ENCODE measurements around the gene SHB.
A peak's percentile ranks its signal among the peaks of the same experiment; 100 is the strongest.

Gene SHB

DNA sequence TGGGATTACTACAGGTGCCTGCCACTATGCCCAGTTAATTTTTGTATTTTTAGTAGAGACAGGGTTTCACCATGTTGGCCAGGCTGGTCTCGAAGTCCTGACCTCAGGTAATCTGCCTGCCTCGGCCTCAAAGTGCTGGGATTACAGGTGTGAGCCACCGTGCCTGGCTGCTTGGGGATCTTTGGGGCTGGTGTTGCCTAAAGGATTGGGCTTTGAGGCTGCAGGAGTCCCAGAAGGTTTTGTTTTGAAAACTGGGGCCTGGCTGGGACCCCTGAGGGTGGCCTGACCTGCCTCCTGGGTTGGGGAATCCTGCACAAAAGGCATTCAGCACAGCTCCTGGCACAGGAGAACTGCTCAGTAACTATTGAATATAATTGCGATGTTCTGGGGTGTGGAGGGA, 25.1 kb upstream of the SHB start:
- H3K9me3 ChIP-seq: no peaks in the 10 kb centered on the region
- H3K4me1 ChIP-seq: peaks cover 28% of the 10 kb centered on the region
- in situ Hi-C loops (cut with MboI; ENCODE audit: low sequenced_read_pairs): loop anchor here (5.0 kb wide), 1 partner anchor 268 kb away; no protein-coding TSS in a partner anchor
- no peaks in the 10 kb centered on the region for H3K36me3 ChIP-seq (replicated peaks)
- DNase-seq (ENCODE audit: low spot score in 2 of 2): no peak
- no peak overlapping the region for H3K4me3 ChIP-seq
- peaks cover 6% of the 10 kb centered on the region for H3K27me3 ChIP-seq (ENCODE audit: low read depth)

DNA sequence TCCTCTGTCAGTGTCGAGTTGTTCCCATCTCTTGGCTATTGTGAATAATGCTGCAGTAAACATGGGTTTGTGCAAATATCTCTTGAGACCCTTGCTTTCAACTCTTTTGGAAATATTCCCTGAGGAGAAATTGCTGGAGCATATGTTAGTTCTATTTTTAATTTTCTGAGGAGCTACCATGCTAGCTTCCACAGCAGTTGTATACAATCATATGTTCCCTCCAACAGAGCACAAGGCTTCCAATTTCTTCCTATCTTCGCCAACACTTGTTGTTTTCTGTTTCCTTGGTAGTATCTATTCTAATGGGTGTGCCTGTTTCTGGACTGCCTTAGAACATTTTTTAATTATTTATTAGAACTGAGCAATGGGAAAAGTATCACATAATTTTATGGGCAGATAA, 23.6 kb upstream of the SHB start:
- H3K36me3 ChIP-seq (replicated peaks): no peaks in the 10 kb centered on the region
- H3K4me3 ChIP-seq: no peak overlapping the region
- DNase-seq (ENCODE audit: low spot score in 2 of 2): no peak
- peaks cover 28% of the 10 kb centered on the region for H3K4me1 ChIP-seq
- in situ Hi-C loops (cut with MboI; ENCODE audit: low sequenced_read_pairs): loop anchor here (5.0 kb wide), 1 partner anchor 270 kb away; no protein-coding TSS in a partner anchor
- H3K27me3 ChIP-seq (ENCODE audit: low read depth): no peaks in the 10 kb centered on the region
- no peaks in the 10 kb centered on the region for H3K9me3 ChIP-seq

GRCh38 chr9:38092200-38092524, 23.1 kb upstream of the SHB start:
- Histone ChIP-seq H3K9me3 (no peaks in the 10 kb centered on the region), H3K4me3 (no peak overlapping the region), H3K36me3 (replicated peaks) (no peaks in the 10 kb centered on the region), H3K27me3 (ENCODE audit: low read depth) (no peaks in the 10 kb centered on the region), H3K4me1 (peaks cover 28% of the 10 kb centered on the region)
- DNase-seq (ENCODE audit: low spot score in 2 of 2): peak; percentile 69 to 90
- in situ Hi-C loops (cut with MboI; ENCODE audit: low sequenced_read_pairs): loop anchor here (5.0 kb wide), 1 partner anchor 270 kb away; no protein-coding TSS in a partner anchor

- peak; percentile 44 to 46 for DNase-seq (ENCODE audit: low spot score in 2 of 2)
- Histone ChIP-seq H3K27me3 (ENCODE audit: low read depth) (no peaks in the 10 kb centered on the region), H3K4me1 (peaks cover 28% of the 10 kb centered on the region), H3K4me3 (no peak overlapping the region), H3K9me3 (no peaks in the 10 kb centered on the region), H3K36me3 (replicated peaks) (no peaks in the 10 kb centered on the region)
- in situ Hi-C loops (cut with MboI; ENCODE audit: low sequenced_read_pairs): loop anchor here (5.0 kb wide), 1 partner anchor 271 kb away; no protein-coding TSS in a partner anchor
Observed at GRCh38 chr9:38091310-38092199, 22.5 kb upstream of the SHB start.

- H3K36me3 ChIP-seq (replicated peaks): no peaks in the 10 kb centered on the region
- no peaks in the 10 kb centered on the region for H3K27me3 ChIP-seq (ENCODE audit: low read depth)
- H3K9me3 ChIP-seq: no peaks in the 10 kb centered on the region
- no peak overlapping the region for H3K4me3 ChIP-seq
- in situ Hi-C loops (cut with MboI; ENCODE audit: low sequenced_read_pairs): loop anchor here (5.0 kb wide), 1 partner anchor 272 kb away; no protein-coding TSS in a partner anchor
- peak; percentile 37 to 39 for DNase-seq (ENCODE audit: low spot score in 2 of 2)
- H3K4me1 ChIP-seq: peaks cover 28% of the 10 kb centered on the region
Observed at GRCh38 chr9:38090170-38090569, 21.1 kb upstream of the SHB start.

GRCh38 chr9:38089387-38090165, 20.5 kb upstream of the SHB start:
- Histone ChIP-seq H3K36me3 (replicated peaks) (no peaks in the 10 kb centered on the region), H3K4me3 (no peak overlapping the region), H3K9me3 (no peaks in the 10 kb centered on the region), H3K27me3 (ENCODE audit: low read depth) (no peaks in the 10 kb centered on the region), H3K4me1 (peaks cover 30% of the 10 kb centered on the region)
- in situ Hi-C loops (cut with MboI; ENCODE audit: low sequenced_read_pairs): loop anchor here (5.0 kb wide), 1 partner anchor 273 kb away; no protein-coding TSS in a partner anchor
- no peak for DNase-seq (ENCODE audit: low spot score in 2 of 2)

DNA sequence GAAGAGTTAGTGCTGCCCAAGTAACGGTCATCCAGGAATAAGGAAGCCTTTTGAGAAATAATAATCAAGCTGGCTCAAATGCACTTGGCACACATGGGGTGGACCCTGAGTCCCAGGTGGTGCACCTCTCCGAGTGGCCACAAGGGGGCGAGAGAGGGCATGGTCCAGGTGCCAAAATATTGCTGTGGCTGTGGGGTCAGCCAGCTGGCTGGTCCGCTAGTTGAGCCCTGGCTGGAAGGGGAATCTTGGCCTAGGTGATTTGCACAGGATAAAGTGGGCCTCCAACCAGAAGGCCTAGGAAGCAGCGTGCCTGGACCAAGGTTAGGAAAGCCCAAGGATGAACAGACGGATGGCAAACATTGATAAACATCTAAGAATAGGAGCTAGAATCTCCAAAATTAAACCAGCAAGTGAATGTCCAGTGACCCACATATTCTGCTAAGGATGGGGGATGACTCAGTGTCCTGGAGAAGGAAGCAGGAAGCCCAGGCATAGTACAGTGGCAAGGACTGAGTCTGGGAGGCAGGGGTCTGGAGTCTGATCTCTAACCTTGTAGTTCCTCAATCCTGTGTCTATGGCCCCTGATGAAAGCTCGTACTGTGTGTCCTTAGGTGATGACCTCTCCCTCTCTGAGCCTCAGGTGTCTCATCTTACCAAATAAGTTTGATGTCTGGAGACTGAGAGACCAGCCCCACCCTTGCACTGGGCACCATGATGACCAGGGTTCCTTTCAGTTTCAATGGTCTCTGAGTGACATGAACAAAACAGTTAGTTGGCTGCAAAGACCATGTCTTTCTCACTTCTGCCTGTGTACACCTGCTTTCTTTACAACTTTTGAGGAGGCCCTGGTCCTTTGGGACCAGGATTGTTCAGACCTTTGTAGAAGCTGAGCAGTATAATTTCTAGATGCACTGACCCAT, 19.2 kb upstream of the SHB start:
- H3K9me3 ChIP-seq: no peaks in the 10 kb centered on the region
- peaks cover 32% of the 10 kb centered on the region for H3K4me1 ChIP-seq
- in situ Hi-C loops (cut with MboI; ENCODE audit: low sequenced_read_pairs): no loop called here
- peak; percentile 52 to 87 for DNase-seq (ENCODE audit: low spot score in 2 of 2)
- H3K4me3 ChIP-seq: no peak overlapping the region
- no peaks in the 10 kb centered on the region for H3K27me3 ChIP-seq (ENCODE audit: low read depth)
- no peaks in the 10 kb centered on the region for H3K36me3 ChIP-seq (replicated peaks)

- no peak for DNase-seq (ENCODE audit: low spot score in 2 of 2)
- in situ Hi-C loops (cut with MboI; ENCODE audit: low sequenced_read_pairs): no loop called here
- Histone ChIP-seq H3K9me3 (no peaks in the 10 kb centered on the region), H3K4me3 (no peak overlapping the region), H3K27me3 (ENCODE audit: low read depth) (no peaks in the 10 kb centered on the region), H3K4me1 (peaks cover 21% of the 10 kb centered on the region), H3K36me3 (replicated peaks) (no peaks in the 10 kb centered on the region)
Observed at GRCh38 chr9:38086496-38086895, 17.5 kb upstream of the SHB start.

DNA sequence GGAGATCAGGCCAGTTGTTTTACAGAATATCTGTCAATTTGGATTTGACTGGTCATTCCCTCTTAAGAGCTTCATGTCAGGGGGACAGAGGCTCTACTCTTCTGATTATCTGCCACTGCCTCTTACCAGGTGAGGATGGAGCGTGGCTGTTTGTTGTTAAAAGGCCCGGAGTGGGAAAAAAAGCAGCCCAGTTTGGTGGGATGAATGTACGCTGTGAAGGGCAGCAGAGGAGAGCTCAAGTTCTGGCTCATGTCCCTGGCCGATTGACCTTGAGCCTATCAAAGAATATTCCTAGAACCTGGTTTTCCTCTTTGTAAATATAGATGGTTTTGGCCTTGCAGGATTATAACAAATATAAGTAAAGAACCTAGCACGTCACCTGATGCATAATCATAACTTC, 16.3 kb upstream of the SHB start:
- in situ Hi-C loops (cut with MboI; ENCODE audit: low sequenced_read_pairs): no loop called here
- Histone ChIP-seq H3K27me3 (ENCODE audit: low read depth) (no peaks in the 10 kb centered on the region), H3K4me3 (no peak overlapping the region), H3K36me3 (replicated peaks) (no peaks in the 10 kb centered on the region), H3K9me3 (no peaks in the 10 kb centered on the region), H3K4me1 (peaks cover 14% of the 10 kb centered on the region)
- no peak for DNase-seq (ENCODE audit: low spot score in 2 of 2)

DNA sequence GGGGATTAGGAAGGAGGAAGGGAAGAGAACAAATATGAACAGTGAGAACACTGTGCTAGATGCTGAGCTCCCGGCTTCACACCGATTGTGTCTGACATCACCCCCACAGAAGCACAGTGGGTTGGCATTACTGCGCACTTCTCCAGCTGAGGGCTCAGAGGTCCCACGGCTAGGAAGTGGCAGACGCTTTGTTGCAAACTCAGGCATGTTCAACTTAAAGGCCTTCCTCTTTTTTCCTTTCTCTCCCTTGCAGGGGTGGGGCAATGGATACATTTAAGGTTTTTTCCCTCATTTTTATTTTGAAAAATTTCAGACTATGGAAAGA, 15.5 kb upstream of the SHB start:
- H3K4me1 ChIP-seq: peaks cover 6% of the 10 kb centered on the region
- in situ Hi-C loops (cut with MboI; ENCODE audit: low sequenced_read_pairs): no loop called here
- no peak for DNase-seq (ENCODE audit: low spot score in 2 of 2)
- H3K4me3 ChIP-seq: no peak overlapping the region
- H3K36me3 ChIP-seq (replicated peaks): no peaks in the 10 kb centered on the region
- H3K27me3 ChIP-seq (ENCODE audit: low read depth): no peaks in the 10 kb centered on the region
- no peaks in the 10 kb centered on the region for H3K9me3 ChIP-seq

GRCh38 chr9:38083858-38084555, 15.0 kb upstream of the SHB start:
- peaks cover 3% of the 10 kb centered on the region; the same call in 1 of the 2 replicates for H3K4me1 ChIP-seq
- in situ Hi-C loops (cut with MboI; ENCODE audit: low sequenced_read_pairs): no loop called here
- H3K4me3 ChIP-seq: no peak overlapping the region
- H3K9me3 ChIP-seq: no peaks in the 10 kb centered on the region
- no peaks in the 10 kb centered on the region for H3K27me3 ChIP-seq (ENCODE audit: low read depth)
- no peaks in the 10 kb centered on the region for H3K36me3 ChIP-seq (replicated peaks)
- DNase-seq (ENCODE audit: low spot score in 2 of 2): peak in 1 of 2 experiments; percentile 22

- in situ Hi-C loops (cut with MboI; ENCODE audit: low sequenced_read_pairs): no loop called here
- H3K4me1 ChIP-seq: peaks cover 7% of the 10 kb centered on the region
Observed at GRCh38 chr9:38082446-38083287, 13.6 kb upstream of the SHB start.

More at GRCh38 chr9:38082446-38083287, 13.6 kb upstream of the SHB start:
- Histone ChIP-seq H3K27me3 (ENCODE audit: low read depth) (no peaks in the 10 kb centered on the region), H3K4me3 (no peak overlapping the region), H3K36me3 (replicated peaks) (no peaks in the 10 kb centered on the region), H3K9me3 (no peaks in the 10 kb centered on the region)
- DNase-seq (ENCODE audit: low spot score in 2 of 2): no peak
